Stimulated activated naive CD8-positive, alpha-beta T cell treated with anti-CD3 and anti-CD28 coated beads, Interleukin-15, Interleukin-2, amounts not matched to agents 100 ng/mL and 50 ng/mL, for 24 hours (primary cell): ENCODE measurements around the gene MRE11.
"Not testable (repeated sequence)": the region's sequence is repeated elsewhere in the genome, so short reads cannot be mapped to it uniquely, and the experiment has no call there.

ENCODE experiments used
- H3K27ac Mint-ChIP-seq: one replicate; pipeline ENCODE4 v1.8.0; 2021; ENCODE audit warnings: mild to moderate bottlenecking, mixed read lengths
- H3K27me3 Mint-ChIP-seq: one replicate; pipeline ENCODE4 v1.8.0; 2021; ENCODE audit warnings: mixed read lengths
- H3K36me3 Mint-ChIP-seq: one replicate; pipeline ENCODE4 v1.8.0; 2021; ENCODE audit warnings: low read depth, mixed read lengths
- H3K4me1 Mint-ChIP-seq: one replicate; pipeline ENCODE4 v1.8.0; 2021; ENCODE audit warnings: low read depth, mixed read lengths
- H3K4me3 Mint-ChIP-seq: one replicate; pipeline ENCODE4 v1.8.0; 2021; ENCODE audit warnings: mild to moderate bottlenecking, mixed read lengths
- H3K9me3 Mint-ChIP-seq: one replicate; pipeline ENCODE4 v1.8.0; 2021; ENCODE audit warnings: mixed read lengths

The MRE11 gene

DNA sequence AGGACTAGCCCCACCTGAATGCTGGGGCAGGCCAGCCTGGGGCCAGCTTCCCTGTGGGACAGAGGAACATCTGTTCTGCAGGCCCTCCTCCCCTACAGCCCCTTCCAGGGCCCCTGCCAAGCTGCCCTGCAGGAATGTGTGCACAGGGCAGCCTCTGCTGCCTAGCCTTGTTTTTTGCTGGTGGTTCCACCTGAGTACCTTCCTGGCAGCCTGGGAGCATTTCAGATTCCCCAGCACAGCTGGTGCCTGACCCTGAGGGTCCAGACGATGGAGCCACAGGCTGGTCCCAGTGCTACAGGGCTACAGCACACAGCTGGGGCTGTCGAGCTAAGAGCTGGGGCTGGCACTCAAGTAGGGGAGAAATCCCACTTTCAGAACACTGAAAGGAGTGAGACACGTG, 70.1 kb downstream of the MRE11 start:
- no peak overlapping the region for H3K4me3 Mint-ChIP-seq
- peaks cover 5% of the 10 kb centered on the region for H3K4me1 Mint-ChIP-seq
- H3K36me3 Mint-ChIP-seq, result peaks cover 59% of the 10 kb centered on the region
- H3K27me3 Mint-ChIP-seq, result no peaks in the 10 kb centered on the region
- no peaks in the 10 kb centered on the region for H3K9me3 Mint-ChIP-seq
- no peak overlapping the region for H3K27ac Mint-ChIP-seq

DNA sequence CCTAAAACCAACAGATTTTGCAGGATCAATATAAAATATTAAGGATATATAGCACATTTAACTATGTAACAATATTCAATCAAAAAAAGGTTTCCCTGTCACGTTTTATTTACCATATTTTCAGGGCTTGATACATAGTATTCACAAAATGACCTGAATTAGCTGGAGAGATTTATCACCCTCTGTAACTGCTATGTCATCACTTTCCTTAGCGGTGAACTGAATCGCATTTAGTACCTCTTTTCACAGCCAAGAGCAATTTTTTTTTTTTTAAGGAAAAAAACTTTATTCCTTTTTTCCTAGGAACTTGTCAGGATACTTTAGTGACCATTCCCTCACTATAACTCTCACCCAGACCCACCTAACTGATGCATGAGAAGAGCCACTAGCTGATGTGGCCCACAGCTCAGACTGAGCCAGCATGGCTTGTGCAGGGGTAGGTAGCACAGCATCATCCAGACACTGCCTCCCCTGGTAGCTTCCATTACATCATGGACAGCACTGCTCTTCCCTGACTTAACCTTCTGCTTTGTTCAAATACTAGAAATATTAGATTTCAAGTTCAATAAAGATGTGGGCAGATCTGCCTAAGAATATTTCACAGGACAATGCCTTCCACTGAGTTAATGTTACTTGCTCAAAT, 75.4 kb downstream of the MRE11 start:
- peaks cover 37% of the 10 kb centered on the region for H3K36me3 Mint-ChIP-seq
- no peak overlapping the region for H3K4me3 Mint-ChIP-seq
- H3K27me3 Mint-ChIP-seq, result no peaks in the 10 kb centered on the region
- no peak overlapping the region for H3K27ac Mint-ChIP-seq
- H3K9me3 Mint-ChIP-seq, result no peaks in the 10 kb centered on the region
- no peaks in the 10 kb centered on the region for H3K4me1 Mint-ChIP-seq

DNA sequence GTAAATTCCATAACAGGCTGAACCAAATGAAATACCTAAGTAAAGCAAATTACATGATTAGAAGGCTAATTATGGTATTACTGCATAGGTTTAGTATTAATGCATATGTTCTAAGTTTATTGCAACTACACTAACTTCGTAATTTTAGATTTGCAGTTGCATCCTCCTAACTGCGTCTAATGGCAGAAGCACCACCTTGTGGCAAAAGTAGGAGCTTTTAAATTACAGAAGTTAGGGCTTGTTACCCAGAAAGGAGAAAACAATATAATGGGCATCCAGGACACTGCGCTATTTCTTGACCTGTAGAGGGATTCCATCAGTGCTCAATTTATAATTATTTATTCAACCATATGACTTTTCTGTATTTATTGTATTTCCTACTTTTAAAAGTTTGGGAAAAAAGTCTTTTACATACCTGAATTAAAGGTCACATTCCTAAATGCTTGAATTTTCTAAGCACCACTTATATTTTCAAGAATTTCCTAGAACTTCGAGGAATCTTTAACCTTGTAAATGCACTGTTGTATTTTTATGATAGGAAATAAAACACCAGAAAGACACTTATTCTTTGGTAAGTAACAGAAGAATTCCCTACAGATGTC, 76.2 kb downstream of the MRE11 start:
- H3K27me3 Mint-ChIP-seq, result no peaks in the 10 kb centered on the region
- H3K36me3 Mint-ChIP-seq, result peaks cover 41% of the 10 kb centered on the region
- no peak overlapping the region for H3K27ac Mint-ChIP-seq
- H3K9me3 Mint-ChIP-seq, result no peaks in the 10 kb centered on the region
- H3K4me3 Mint-ChIP-seq, result no peak overlapping the region
- no peaks in the 10 kb centered on the region for H3K4me1 Mint-ChIP-seq

DNA sequence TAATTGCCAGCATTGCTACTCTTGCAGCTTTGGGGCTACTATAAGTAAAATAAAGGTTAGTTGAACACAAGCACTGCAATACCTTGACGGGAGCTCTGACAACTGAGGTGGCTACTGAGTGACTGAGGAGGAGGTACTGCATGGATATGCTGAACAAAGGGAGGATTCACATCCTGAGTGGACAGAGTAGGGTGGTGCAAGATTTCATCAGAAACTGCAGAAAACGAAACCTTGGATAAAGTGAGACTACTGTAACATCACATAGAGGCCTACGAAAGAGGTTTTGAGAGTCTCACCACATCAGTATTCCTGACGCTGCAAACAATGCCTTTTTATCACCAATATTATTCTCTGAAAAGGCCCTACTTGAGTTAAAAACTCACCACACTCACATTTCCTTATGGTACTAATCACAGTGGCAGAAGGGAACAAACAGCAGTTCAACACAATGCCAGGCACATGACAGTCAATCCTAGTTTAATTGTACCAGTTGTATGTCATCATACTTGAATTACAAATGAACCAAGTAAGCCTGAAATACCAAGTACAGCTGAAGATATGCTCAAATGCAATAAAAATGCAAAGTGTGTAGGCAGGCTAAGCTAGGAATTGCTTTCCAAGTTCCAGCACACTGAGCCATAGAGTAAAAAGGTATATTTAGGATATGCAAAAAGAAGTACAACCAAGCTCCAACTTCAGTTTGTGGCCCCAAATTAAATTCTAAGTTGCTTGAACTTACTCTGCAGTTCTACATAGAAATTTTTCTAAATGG, 88.4 kb downstream of the MRE11 start:
- H3K36me3 Mint-ChIP-seq, result peaks cover 15% of the 10 kb centered on the region
- H3K4me1 Mint-ChIP-seq, result peaks cover 8% of the 10 kb centered on the region
- no peak overlapping the region for H3K4me3 Mint-ChIP-seq
- no peak overlapping the region for H3K27ac Mint-ChIP-seq
- peaks cover 39% of the 10 kb centered on the region for H3K9me3 Mint-ChIP-seq
- H3K27me3 Mint-ChIP-seq, result peaks cover 19% of the 10 kb centered on the region

DNA sequence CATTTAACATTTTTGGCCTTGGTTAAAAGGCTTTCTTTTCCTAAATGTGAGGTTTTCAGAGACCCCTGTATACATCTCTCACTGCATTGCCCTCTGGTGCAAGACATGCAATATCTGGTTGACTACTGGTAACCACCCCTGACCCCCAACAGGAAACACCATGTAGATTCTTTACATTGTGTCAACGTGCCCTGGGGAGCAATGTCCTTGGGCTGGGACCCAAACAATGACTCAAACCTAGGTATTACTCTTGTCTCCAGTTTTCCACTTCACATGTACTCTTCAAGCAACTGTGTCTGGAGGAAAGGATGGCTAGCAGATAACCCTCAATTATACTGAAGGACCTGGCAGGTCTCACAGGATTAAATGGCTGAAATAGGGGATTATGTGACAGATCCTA, 91.3 kb downstream of the MRE11 start:
- Mint-ChIP-seq H3K27ac (no peak overlapping the region), H3K27me3 (peaks cover 45% of the 10 kb centered on the region), H3K36me3 (peaks cover 7% of the 10 kb centered on the region), H3K4me3 (no peak overlapping the region), H3K4me1 (peaks cover 8% of the 10 kb centered on the region), H3K9me3 (peaks cover 18% of the 10 kb centered on the region)

DNA sequence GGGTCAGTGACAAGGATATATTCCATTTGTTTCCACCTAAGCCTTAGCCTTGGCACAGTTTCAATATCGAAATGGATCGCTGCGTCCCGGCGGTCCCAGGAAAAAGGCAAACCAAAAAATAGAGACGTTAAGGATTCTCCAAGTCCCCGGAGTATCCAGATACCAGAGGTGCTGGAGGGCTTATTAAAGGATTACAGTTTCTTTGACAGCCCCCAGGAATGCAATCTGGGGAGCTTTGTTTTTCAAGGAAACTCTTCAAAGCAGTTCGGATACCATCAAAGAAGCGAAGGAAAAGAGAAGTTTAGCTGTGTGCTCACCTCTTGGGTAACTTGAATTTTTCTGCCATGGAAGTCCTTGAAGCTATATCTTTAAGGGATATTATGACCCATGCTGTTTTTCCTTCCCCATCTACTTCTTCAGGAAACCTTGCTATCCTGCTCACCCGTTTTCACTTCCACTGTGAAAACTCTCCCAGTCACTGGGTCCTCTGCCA, 91.8 kb downstream of the MRE11 start:
- Mint-ChIP-seq H3K4me3 (no peak overlapping the region), H3K36me3 (peaks cover 7% of the 10 kb centered on the region), H3K27ac (no peak overlapping the region), H3K9me3 (peaks cover 15% of the 10 kb centered on the region), H3K4me1 (peaks cover 8% of the 10 kb centered on the region), H3K27me3 (peaks cover 45% of the 10 kb centered on the region)

DNA sequence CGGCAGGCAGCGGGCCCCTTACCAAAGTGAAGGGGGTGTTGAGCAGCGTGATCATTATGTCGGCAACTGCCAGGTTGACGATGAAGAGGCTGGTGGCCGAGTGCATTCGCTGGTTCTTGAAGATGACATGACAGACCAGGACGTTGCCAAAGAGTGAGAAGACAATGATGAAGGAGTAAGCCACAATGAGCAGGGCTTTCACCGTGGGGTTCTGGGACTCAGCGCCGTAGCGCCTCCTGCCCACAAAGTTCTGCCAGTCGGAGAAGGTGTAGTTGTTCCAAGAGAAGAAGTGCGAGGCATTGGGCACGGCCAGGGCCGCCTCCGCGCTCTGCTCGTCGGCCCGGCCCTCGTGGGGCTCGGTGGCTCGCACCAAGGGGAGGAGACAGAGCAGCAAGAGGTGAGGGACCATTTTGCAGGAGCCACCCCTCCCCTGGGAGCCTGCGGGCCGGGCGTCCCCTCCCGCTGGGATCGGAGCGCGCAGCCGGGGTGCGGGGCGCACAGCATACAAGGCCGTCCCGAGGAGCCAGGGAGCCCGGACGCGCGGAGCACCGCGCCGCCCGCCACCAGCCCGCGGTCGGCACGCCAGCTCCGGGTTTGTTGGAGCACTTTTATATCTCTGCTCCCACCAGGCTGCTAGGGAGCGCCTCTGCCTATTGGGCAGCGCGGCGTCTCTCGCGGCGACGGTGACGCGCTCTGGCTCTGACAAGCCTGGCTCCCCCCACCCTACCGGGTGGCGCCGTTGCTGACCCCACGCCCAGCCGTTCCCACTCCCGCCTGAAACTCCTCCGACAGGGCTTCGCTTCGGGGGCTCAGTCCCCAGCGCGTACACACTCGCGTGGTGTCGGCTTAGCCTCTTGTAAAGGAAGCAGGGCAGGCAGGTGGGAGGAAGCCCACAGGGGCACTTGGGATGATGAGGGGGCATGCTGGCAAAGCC, 92.5 kb downstream of the MRE11 start, which contains the start of gene GPR83:
Gene GPR83, minus strand, starts transcription at position 581 of the 934 bp plus-strand sequence. Its CDS starts 172 bp downstream, at position 409.
- Mint-ChIP-seq H3K4me1 (peaks cover 8% of the 10 kb centered on the region), H3K36me3 (peaks cover 7% of the 10 kb centered on the region), H3K4me3 (peak within 1 kb of the TSS; percentile 24), H3K9me3 (peaks cover 11% of the 10 kb centered on the region), H3K27ac (no peak within 1 kb of the TSS), H3K27me3 (peaks cover 45% of the 10 kb centered on the region)

DNA sequence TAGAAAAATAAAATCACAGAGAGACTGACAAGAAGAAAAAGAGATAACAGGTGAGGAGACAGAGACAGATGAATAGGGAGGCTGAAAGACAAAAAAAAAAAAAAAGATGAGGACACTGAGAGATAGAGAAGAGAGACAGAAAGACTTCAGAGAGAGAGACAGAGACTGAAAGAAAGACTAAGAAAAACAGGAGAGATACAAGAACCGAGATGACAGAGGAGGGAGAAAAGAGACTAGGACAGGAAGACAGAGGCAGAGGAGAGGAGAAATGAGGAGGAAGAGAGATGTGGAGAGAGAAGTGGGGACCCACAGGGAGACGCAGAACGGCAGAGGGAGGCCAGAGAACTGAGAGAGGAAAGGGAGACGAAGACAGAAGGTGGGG, 93.2 kb downstream of the MRE11 start:
- no peak overlapping the region for H3K27ac Mint-ChIP-seq
- H3K27me3 Mint-ChIP-seq, result peaks cover 48% of the 10 kb centered on the region
- H3K36me3 Mint-ChIP-seq, result peaks cover 7% of the 10 kb centered on the region
- peaks cover 8% of the 10 kb centered on the region for H3K9me3 Mint-ChIP-seq
- H3K4me3 Mint-ChIP-seq, result peak overlapping the region; percentile 24
- H3K4me1 Mint-ChIP-seq, result peaks cover 8% of the 10 kb centered on the region

DNA sequence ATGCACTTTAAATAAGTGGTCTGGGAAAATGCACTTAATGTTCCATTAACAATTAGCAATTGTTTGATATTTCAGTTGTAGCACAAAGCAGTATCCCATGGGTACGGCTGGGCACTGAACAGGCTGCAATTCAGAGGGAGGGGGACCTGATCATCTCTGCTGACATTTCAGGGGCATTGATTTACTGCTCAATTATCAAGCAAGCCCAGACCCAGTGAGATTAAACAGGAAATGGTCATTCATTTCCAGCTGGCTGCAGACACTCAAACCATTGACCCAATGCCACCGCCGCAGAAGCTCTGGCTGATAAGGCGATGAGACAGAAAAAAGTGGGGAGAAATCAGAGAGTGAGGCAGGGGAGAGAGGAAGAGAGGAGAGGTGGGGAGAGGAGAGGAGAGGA, 93.6 kb downstream of the MRE11 start:
- H3K4me3 Mint-ChIP-seq, result no peak overlapping the region
- no peak overlapping the region for H3K27ac Mint-ChIP-seq
- H3K27me3 Mint-ChIP-seq, result peaks cover 48% of the 10 kb centered on the region
- peaks cover 8% of the 10 kb centered on the region for H3K9me3 Mint-ChIP-seq
- peaks cover 8% of the 10 kb centered on the region for H3K4me1 Mint-ChIP-seq
- peaks cover 7% of the 10 kb centered on the region for H3K36me3 Mint-ChIP-seq

DNA sequence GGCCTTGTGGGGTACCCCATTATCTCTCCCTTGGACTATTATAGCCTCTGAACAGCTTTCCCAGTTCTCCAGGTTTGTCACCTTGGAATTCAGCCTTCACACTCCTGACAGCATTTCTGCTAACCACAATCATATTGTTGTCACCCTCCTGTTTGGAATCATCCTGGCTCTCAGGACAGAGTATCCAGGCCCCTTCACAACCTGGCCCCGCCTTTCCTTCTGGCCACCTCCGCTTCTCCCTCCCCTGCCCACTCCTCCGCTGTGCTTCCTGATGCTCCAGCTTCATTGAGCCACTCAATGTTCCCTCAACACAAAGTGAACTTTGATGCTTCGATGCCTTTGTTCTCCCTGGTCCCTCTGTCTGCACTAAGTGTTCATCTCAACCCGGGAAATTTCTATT, 95.5 kb downstream of the MRE11 start:
- H3K4me3 Mint-ChIP-seq, result no peak overlapping the region

DNA sequence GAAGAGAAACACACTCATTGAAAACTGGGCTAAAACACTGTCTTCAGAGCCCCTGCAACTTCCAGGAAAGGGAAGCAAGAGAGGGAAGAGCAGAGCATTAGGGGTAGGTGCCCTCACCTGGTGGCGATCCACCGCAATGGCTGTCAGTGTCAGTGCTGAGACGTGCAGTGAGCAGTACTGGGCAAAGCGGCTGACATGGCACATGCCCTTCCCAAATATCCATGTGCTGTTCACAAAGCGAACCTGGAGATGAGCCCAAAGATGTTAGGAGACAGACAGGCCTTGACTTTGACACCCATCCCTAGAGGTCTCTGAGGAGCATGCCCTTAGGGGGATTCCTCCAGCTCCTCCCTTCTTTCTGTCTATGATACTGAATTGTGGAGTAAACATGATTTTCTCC, 97.4 kb downstream of the MRE11 start:
- Mint-ChIP-seq H3K4me3 (no peak overlapping the region), H3K27me3 (peaks cover 37% of the 10 kb centered on the region), H3K4me1 (peaks cover 8% of the 10 kb centered on the region), H3K27ac (no peak overlapping the region), H3K9me3 (peaks cover 8% of the 10 kb centered on the region), H3K36me3 (peaks cover 7% of the 10 kb centered on the region)

More for the DNA sequence above, 95.5 kb downstream of the MRE11 start:
- peaks cover 7% of the 10 kb centered on the region for H3K36me3 Mint-ChIP-seq
- H3K9me3 Mint-ChIP-seq, result peaks cover 8% of the 10 kb centered on the region
- no peak overlapping the region for H3K27ac Mint-ChIP-seq
- H3K4me1 Mint-ChIP-seq, result peaks cover 8% of the 10 kb centered on the region
- H3K27me3 Mint-ChIP-seq, result peaks cover 48% of the 10 kb centered on the region

DNA sequence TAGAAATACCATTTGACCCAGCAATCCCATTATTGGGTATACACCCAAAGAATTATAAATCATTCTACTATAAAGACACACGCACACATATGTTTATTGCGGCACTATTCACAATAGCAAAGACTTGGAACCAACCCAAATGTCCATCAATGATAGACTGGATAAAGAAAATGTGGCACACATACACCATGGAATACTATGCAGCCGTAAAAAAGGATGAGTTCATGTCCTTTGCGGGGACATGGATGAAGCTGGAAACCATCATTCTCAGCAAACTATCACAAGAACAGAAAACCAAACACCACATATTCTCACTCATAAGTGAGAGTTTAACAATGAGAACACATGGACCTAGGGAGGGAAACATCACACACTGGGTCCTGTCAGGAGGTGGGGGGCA, 101.7 kb downstream of the MRE11 start:
- not testable (repeated sequence) for H3K27ac Mint-ChIP-seq, H3K9me3 Mint-ChIP-seq, H3K4me3 Mint-ChIP-seq, H3K4me1 Mint-ChIP-seq, H3K36me3 Mint-ChIP-seq, H3K27me3 Mint-ChIP-seq

DNA sequence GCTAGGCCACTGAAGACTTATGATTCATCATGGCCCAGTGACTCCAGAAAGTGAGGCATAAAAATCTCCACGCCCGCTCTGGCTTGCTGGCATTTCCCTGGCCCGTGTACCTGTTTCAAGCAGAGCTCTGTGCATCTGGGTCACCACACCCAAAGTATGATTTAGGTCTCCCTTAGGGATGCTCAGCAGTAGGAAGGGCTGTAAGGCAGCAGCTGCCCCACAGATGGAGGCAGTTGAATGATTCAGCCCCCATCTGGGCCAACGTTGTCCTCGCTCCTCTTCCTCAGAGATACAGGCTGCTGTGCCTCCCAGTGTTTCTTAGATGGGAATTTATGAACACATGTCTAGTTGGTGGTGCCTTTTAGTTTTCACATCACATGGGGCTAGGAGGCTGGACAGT, 114.0 kb downstream of the MRE11 start:
- peaks cover 6% of the 10 kb centered on the region for H3K27me3 Mint-ChIP-seq
- H3K4me1 Mint-ChIP-seq, result no peaks in the 10 kb centered on the region
- peaks cover 3% of the 10 kb centered on the region for H3K9me3 Mint-ChIP-seq
- H3K27ac Mint-ChIP-seq, result no peak overlapping the region
- H3K36me3 Mint-ChIP-seq, result no peaks in the 10 kb centered on the region
- H3K4me3 Mint-ChIP-seq, result no peak overlapping the region

DNA sequence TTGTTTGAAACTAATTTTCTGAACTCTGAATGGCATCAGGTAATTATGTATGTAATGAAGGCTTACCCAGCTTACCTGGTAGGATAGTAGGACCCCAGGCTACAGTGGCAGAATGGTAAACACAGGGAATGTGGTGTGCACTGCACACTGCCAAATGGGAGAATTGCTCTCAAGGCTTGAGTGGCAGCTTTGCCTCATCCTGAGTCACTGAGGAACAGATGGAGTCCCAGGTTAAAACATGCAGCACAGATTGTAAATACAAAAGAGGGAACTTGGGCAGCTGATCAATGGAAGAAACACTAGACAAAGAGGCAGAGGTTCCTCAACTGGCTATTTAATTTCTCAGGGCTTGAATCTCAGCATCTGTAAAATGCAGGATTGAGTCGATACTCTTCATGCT, 116.8 kb downstream of the MRE11 start:
- Mint-ChIP-seq H3K27me3 (peaks cover 8% of the 10 kb centered on the region), H3K36me3 (no peaks in the 10 kb centered on the region), H3K4me1 (no peaks in the 10 kb centered on the region), H3K4me3 (no peak overlapping the region), H3K27ac (no peak overlapping the region), H3K9me3 (no peaks in the 10 kb centered on the region)
